ENCODE measurements around the gene ZNF263. TPM values are rescaled to one million over a fixed set of nuclear protein-coding genes. Genes with fewer than 3 reads are reported as not detected.

The ZNF263 gene
- total and polyA plus RNA-seq, 10 of the 15 experiments (the other 5 are each of a cell fraction or from before 2014, with no cell fraction given): 4.7 to 45.6 (median 24.5) TPM

GRCh38 chr16:3282730-3283542, at the start of gene ZNF263 (continued):
- TF ChIP-seq STAT1 (conservative IDR thresholded peaks at IDR 0.05): no peak; the same call in 1 of the 2 replicates
- TF ChIP-seq EGR1 (IDR thresholded peaks at IDR 0.05; ENCODE audit: borderline replicate concordance in 1 of 2, low read depth in 2 of 2, low read length in 2 of 2): peak in 1 of 2 experiments; percentile 30; a peak in 1 of 3 replicates
- TF ChIP-seq FOXK2 (IDR thresholded peaks at IDR 0.05): peak; percentile 61
- TF ChIP-seq NFXL1 (IDR thresholded peaks at IDR 0.05; ENCODE audit: borderline replicate concordance): no peak
- TF ChIP-seq SKIL (IDR thresholded peaks at IDR 0.05; ENCODE audit: low read depth, poor library complexity, severe bottlenecking): peak; percentile 78
- no peak for TF ChIP-seq ZBTB33 (IDR thresholded peaks at IDR 0.05)
- peak; percentile 31; the same call in 1 of the 2 replicates for TF ChIP-seq MTA2 (IDR thresholded peaks at IDR 0.05; ENCODE audit: low read depth)
- peak; percentile 23 for TF ChIP-seq RELA (IDR thresholded peaks at IDR 0.05; ENCODE audit: borderline replicate concordance, partially characterized antibody)
- no peak for TF ChIP-seq TCF7 (IDR thresholded peaks at IDR 0.05; ENCODE audit: borderline replicate concordance)
- TF ChIP-seq LARP7 (IDR thresholded peaks at IDR 0.05): peak; percentile 91
- peak; percentile 93 for TF ChIP-seq ZBTB40 (IDR thresholded peaks at IDR 0.05; ENCODE audit: borderline replicate concordance)
- peak; percentile 82 for TF ChIP-seq IKZF2 (IDR thresholded peaks at IDR 0.05)
- TF ChIP-seq SMAD5 (IDR thresholded peaks at IDR 0.05; ENCODE audit: low read depth): 0 out of 2 replicates have a peak, but pooled peaks have one; percentile 71
- TF ChIP-seq KAT2A (conservative IDR thresholded peaks at IDR 0.05; ENCODE audit: control insufficient read depth, low read depth, low read length): no peak
- TF ChIP-seq MYC (IDR thresholded peaks at IDR 0.05; ENCODE audit: insufficient read depth, insufficient read length, insufficient replicate concordance, low read length, severe bottlenecking): peak; percentile 87
- no peak for TF ChIP-seq ATF2 (IDR thresholded peaks at IDR 0.05; ENCODE audit: low read length)
- no peak for TF ChIP-seq CHD1 (IDR thresholded peaks at IDR 0.05; ENCODE audit: low read depth, low read length)
- peak; percentile 73 for TF ChIP-seq ELK1 (IDR thresholded peaks at IDR 0.05; ENCODE audit: low read depth, low read length)
